ENCODE results near the gene AWAT2. TPM values are rescaled to one million over a fixed set of nuclear protein-coding genes. Genes with fewer than 3 reads are reported as not detected.
A peak's percentile ranks its signal among the peaks of the same experiment; 100 is the strongest.

The AWAT2 gene
- not detected for total RNA-seq

GRCh38 chrX:70049925-70050324, at the start of gene AWAT2:
Gene AWAT2, minus strand, starts transcription at chrX:70049938. Its CDS starts 6 bp downstream, at chrX:70049932.
- TF ChIP-seq POLR2A (IDR thresholded peaks at IDR 0.05) (no peak), CTCF (IDR thresholded peaks at IDR 0.05) (no peak), POLR2AphosphoS5 (IDR thresholded peaks at IDR 0.05; ENCODE audit: insufficient read depth in 1 of 2, low read depth in 1 of 2) (no peak)
- peak; percentile 40 to 58 for DNase-seq (ENCODE audit: extremely low spot score in 2 of 2)

GRCh38 chrX:70096052-70096451, 46.3 kb upstream of the AWAT2 start:
- intact Hi-C loops (cut with DNase I) = loop anchor here (10.0 kb wide), 1 partner anchor 561 kb away; no protein-coding TSS in a partner anchor
- DNase-seq (ENCODE audit: extremely low spot score in 2 of 2) = no peak
- TF ChIP-seq POLR2AphosphoS5 (IDR thresholded peaks at IDR 0.05; ENCODE audit: insufficient read depth in 1 of 2, low read depth in 1 of 2) (no peak), POLR2A (IDR thresholded peaks at IDR 0.05) (no peak), CTCF (IDR thresholded peaks at IDR 0.05) (no peak)
- Histone ChIP-seq H3K4me3 (no peak overlapping the region), H3K9me3 (no peaks in the 10 kb centered on the region), H3K36me3 (no peaks in the 10 kb centered on the region), H3K27ac (no peak overlapping the region), H3K27me3 (no peaks in the 10 kb centered on the region), H3K4me1 (no peaks in the 10 kb centered on the region)

More at GRCh38 chrX:70049925-70050324, at the start of gene AWAT2:
- intact Hi-C loops (cut with DNase I) = no loop called here
- H3K9me3 ChIP-seq = no peaks in the 10 kb centered on the region
- H3K27me3 ChIP-seq = no peaks in the 10 kb centered on the region
- no peak within 1 kb of the TSS for H3K4me3 ChIP-seq
- no peaks in the 10 kb centered on the region for H3K36me3 ChIP-seq
- no peak within 1 kb of the TSS for H3K27ac ChIP-seq
- no peaks in the 10 kb centered on the region for H3K4me1 ChIP-seq

GRCh38 chrX:70092247-70092646, 42.5 kb upstream of the AWAT2 start:
- Histone ChIP-seq H3K9me3 (no peaks in the 10 kb centered on the region), H3K4me3 (no peak overlapping the region), H3K4me1 (no peaks in the 10 kb centered on the region), H3K27ac (no peak overlapping the region), H3K27me3 (no peaks in the 10 kb centered on the region), H3K36me3 (no peaks in the 10 kb centered on the region)
- TF ChIP-seq CTCF (IDR thresholded peaks at IDR 0.05) (no peak), POLR2AphosphoS5 (IDR thresholded peaks at IDR 0.05; ENCODE audit: insufficient read depth in 1 of 2, low read depth in 1 of 2) (no peak), POLR2A (IDR thresholded peaks at IDR 0.05) (no peak)
- DNase-seq (ENCODE audit: extremely low spot score in 2 of 2) = no peak
- intact Hi-C loops (cut with DNase I) = loop anchor here (10.0 kb wide), 1 partner anchor 557 kb away; no protein-coding TSS in a partner anchor

GRCh38 chrX:70089604-70090297, 40.0 kb upstream of the AWAT2 start:
- intact Hi-C loops (cut with DNase I) = loop anchor here (10.0 kb wide), 1 partner anchor 555 kb away; no protein-coding TSS in a partner anchor
- no peak for TF ChIP-seq POLR2A (IDR thresholded peaks at IDR 0.05)
- TF ChIP-seq POLR2AphosphoS5 (IDR thresholded peaks at IDR 0.05; ENCODE audit: insufficient read depth in 1 of 2, low read depth in 1 of 2) = no peak
- no peak for TF ChIP-seq CTCF (IDR thresholded peaks at IDR 0.05)
- no peak overlapping the region for H3K27ac ChIP-seq

GRCh38 chrX:70088751-70089150, 39.0 kb upstream of the AWAT2 start:
- no peak for DNase-seq (ENCODE audit: extremely low spot score in 2 of 2)
- H3K9me3 ChIP-seq = no peaks in the 10 kb centered on the region
- intact Hi-C loops (cut with DNase I) = no loop called here
- no peak overlapping the region for H3K4me3 ChIP-seq
- H3K4me1 ChIP-seq = no peaks in the 10 kb centered on the region
- no peak overlapping the region for H3K27ac ChIP-seq
- TF ChIP-seq POLR2A (IDR thresholded peaks at IDR 0.05) (no peak), CTCF (IDR thresholded peaks at IDR 0.05) (no peak), POLR2AphosphoS5 (IDR thresholded peaks at IDR 0.05; ENCODE audit: insufficient read depth in 1 of 2, low read depth in 1 of 2) (no peak)
- H3K27me3 ChIP-seq = no peaks in the 10 kb centered on the region
- H3K36me3 ChIP-seq = no peaks in the 10 kb centered on the region

More at GRCh38 chrX:70089604-70090297, 40.0 kb upstream of the AWAT2 start:
- no peaks in the 10 kb centered on the region for H3K27me3 ChIP-seq
- DNase-seq (ENCODE audit: extremely low spot score in 2 of 2) = no peak
- no peaks in the 10 kb centered on the region for H3K4me1 ChIP-seq
- no peak overlapping the region for H3K4me3 ChIP-seq
- no peaks in the 10 kb centered on the region for H3K9me3 ChIP-seq
- H3K36me3 ChIP-seq = no peaks in the 10 kb centered on the region
